ENCODE results near the gene TPST2. TPM values are rescaled to one million over a fixed set of nuclear protein-coding genes. Genes with fewer than 3 reads are reported as not detected.
"Not testable (repeated sequence)": the region's sequence is repeated elsewhere in the genome, so short reads cannot be mapped to it uniquely, and the experiment has no call there.

The TPST2 gene
- total RNA-seq, 2 experiments from 2014 or later, result 30.7 to 33.6 TPM

DNA sequence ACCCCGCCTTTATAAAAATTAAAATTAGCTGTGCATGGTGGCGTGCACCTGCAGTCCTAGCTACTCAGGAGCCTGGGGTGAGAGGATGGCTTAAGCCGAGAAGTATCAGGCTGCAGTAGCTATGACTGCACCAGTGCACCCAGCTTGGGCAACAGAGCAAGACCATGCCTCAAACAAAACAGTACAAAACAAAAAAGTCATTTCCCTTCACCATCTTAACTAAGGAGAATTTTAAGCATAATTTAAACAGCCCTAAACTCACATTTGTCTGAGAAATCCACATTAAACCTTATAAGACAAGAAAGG, 54.4 kb downstream of the TPST2 start:
- Mint-ChIP-seq H3K36me3 (ENCODE audit: low read depth) (peaks cover 43% of the 10 kb centered on the region), H3K9me3 (no peaks in the 10 kb centered on the region), H3K27me3 (no peaks in the 10 kb centered on the region), H3K4me1 (ENCODE audit: low read depth) (peaks cover 43% of the 10 kb centered on the region), H3K27ac (peak overlapping the region; percentile 79), H3K4me3 (no peak overlapping the region)
- no peak for DNase-seq
- no peak for ATAC-seq
- ChIA-PET CTCF (no interaction called here), POLR2A (interaction anchor here (0.8 to 1.4 kb wide), 3 partner anchors 12 to 882 kb away, joined by 3 read pairs; no protein-coding TSS in a partner anchor)
- intact Hi-C loops (cut with micrococcal nuclease), result no loop called here
- TF ChIP-seq, protein P1, sequence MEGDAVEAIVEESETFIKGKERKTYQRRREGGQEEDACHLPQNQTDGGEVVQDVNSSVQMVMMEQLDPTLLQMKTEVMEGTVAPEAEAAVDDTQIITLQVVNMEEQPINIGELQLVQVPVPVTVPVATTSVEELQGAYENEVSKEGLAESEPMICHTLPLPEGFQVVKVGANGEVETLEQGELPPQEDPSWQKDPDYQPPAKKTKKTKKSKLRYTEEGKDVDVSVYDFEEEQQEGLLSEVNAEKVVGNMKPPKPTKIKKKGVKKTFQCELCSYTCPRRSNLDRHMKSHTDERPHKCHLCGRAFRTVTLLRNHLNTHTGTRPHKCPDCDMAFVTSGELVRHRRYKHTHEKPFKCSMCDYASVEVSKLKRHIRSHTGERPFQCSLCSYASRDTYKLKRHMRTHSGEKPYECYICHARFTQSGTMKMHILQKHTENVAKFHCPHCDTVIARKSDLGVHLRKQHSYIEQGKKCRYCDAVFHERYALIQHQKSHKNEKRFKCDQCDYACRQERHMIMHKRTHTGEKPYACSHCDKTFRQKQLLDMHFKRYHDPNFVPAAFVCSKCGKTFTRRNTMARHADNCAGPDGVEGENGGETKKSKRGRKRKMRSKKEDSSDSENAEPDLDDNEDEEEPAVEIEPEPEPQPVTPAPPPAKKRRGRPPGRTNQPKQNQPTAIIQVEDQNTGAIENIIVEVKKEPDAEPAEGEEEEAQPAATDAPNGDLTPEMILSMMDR (IDR thresholded peaks at IDR 0.05), result no peak

DNA sequence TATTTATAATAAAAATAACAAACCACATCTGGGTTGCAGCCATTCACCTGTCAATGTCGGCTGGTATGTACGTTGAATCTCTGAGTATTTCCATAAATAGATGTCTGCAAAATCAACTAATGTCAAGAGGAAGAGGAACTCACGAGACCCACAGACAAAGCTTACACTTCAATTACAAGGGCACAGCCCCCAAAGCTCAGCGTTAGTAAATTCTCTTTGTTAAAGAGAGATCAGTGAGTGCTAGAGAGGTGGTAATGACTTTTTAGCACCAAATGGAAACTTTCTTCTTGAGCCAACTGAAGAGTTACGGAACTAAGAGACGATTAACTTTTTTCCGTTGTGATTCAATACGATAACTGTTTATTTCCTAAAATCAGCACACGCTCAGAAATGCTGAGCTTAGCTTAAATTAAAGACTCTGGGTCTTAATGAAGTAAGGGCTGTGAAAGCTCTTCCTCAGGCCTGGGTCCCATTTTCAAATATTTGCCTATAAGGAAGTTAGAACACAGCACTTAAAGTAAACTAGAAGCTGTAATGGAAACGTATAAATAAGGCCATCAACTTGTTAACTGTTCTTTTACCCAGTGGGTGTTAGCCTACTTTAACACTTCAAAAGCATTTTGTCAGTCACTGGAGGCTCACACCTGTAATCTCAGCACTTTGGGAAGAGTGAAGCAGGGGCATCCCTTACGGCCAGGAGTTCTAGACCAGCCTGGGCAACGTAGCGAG, 54.9 kb downstream of the TPST2 start:
- Mint-ChIP-seq H3K9me3 (no peaks in the 10 kb centered on the region), H3K4me3 (no peak overlapping the region), H3K36me3 (ENCODE audit: low read depth) (peaks cover 44% of the 10 kb centered on the region), H3K4me1 (ENCODE audit: low read depth) (peaks cover 43% of the 10 kb centered on the region), H3K27me3 (no peaks in the 10 kb centered on the region), H3K27ac (peak overlapping the region; percentile 79)
- ATAC-seq (peak; percentile 64), DNase-seq (no peak)
- TF ChIP-seq, protein P1 (IDR thresholded peaks at IDR 0.05), result no peak
- intact Hi-C loops (cut with micrococcal nuclease), result no loop called here
- ChIA-PET CTCF (interaction anchor here (1.7 kb wide), 1 partner anchor 144 kb away, joined by 4 read pairs; no protein-coding TSS in a partner anchor), POLR2A (interaction anchor here (0.8 to 1.4 kb wide), 2 partner anchors 20 to 882 kb away, joined by 3 read pairs; no protein-coding TSS in a partner anchor)

DNA sequence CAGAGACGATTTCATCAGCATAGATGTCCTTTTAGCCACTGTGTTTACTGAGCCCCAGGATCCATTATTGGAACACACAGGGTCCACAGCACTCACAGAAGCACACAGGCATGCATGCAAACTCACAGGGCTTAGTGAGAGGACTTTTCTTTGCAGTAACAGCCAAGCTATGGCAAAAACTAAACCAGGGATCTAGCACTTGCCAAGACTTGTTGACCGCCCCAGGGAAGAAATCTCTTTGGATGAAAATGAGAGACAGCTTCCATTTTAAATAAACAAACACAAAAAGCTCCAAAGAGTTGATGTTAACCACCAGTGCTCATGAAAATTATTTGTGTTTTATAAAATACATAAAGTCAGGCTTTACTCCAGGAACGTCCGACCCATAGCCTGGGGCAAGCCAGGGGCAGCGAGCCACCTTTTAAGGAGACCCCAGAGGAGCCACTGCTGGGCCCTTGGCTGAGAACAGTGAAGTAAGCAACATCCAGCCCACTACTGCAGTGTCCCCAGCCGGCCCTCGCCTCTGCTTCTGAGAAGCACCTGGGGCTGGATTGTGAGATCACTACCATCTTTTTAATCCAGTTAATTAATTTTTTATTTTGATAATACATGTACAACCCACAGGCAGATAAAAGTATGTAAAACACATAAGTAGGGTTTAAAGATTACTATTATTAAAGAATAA, 55.6 kb downstream of the TPST2 start:
- Mint-ChIP-seq H3K27me3 (no peaks in the 10 kb centered on the region), H3K9me3 (no peaks in the 10 kb centered on the region), H3K4me3 (no peak overlapping the region), H3K36me3 (ENCODE audit: low read depth) (peaks cover 50% of the 10 kb centered on the region), H3K27ac (peak overlapping the region; percentile 8), H3K4me1 (ENCODE audit: low read depth) (peaks cover 43% of the 10 kb centered on the region)
- DNase-seq (no peak), ATAC-seq (no peak)
- intact Hi-C loops (cut with micrococcal nuclease), result no loop called here
- ChIA-PET CTCF (interaction anchor here (1.4 to 1.7 kb wide), 2 partner anchors 16 to 145 kb away, joined by 3 to 4 read pairs; no protein-coding TSS in a partner anchor), POLR2A (interaction anchor here (0.7 to 1.4 kb wide), 4 partner anchors 13 to 881 kb away, joined by 3 to 4 read pairs (median 3); no protein-coding TSS in a partner anchor)
- TF ChIP-seq, protein P1 (IDR thresholded peaks at IDR 0.05), result no peak

DNA sequence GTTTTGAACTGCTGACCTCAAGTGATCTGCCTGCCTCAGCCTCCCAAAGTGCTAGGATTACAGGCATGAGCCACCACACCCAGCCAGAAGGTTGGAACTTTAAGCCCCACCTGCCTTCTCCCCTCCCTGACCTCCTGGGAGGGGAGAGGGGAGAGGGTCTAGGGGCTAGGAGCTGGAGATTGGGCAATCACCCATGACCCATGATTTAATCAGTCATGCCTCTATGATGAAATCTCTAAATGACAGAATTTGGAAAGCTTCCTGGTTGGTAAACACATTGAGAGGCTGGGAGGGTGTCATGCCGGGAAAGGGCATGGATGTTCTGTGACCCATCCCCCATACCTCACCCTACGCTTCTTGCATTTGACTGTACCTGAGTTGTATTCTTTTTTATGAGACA, 60.6 kb downstream of the TPST2 start:
- TF ChIP-seq, protein P1 (IDR thresholded peaks at IDR 0.05), result no peak
- ChIA-PET CTCF (interaction anchor here (0.8 kb wide), 1 partner anchor 21 kb away, joined by 4 read pairs; no protein-coding TSS in a partner anchor), POLR2A (interaction anchor here (0.7 kb wide), 1 partner anchor 17 kb away, joined by 3 read pairs; no protein-coding TSS in a partner anchor)
- intact Hi-C loops (cut with micrococcal nuclease), result no loop called here
- H3K27ac Mint-ChIP-seq, result no peak overlapping the region
- DNase-seq, result no peak
- peaks cover 32% of the 10 kb centered on the region for H3K36me3 Mint-ChIP-seq (ENCODE audit: low read depth)
- ATAC-seq, result no peak
- H3K9me3 Mint-ChIP-seq, result no peaks in the 10 kb centered on the region
- no peak overlapping the region for H3K4me3 Mint-ChIP-seq
- peaks cover 13% of the 10 kb centered on the region for H3K4me1 Mint-ChIP-seq (ENCODE audit: low read depth)
- no peaks in the 10 kb centered on the region for H3K27me3 Mint-ChIP-seq

DNA sequence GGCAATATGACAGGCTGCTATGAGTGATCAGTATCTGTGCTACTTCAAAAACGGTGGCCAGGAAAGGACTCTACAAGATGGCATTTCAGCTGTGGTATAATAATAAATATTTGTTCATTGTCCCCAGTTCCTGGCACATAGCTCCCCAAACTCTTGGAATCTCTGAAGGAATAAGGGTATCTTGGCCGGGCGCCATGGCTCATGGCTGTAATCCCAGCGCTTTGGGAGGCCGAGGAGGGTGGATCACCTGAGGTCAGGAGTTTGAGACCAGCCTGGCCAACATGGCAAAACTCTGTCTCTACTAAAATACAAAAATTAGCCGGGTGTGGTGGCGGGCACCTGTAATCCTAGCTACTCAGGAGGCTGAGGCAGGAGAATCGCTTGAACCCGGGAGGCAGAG, 61.4 kb downstream of the TPST2 start:
- intact Hi-C loops (cut with micrococcal nuclease); DNase-seq; H3K4me1 Mint-ChIP-seq (ENCODE audit: low read depth); CTCF ChIA-PET; H3K4me3 Mint-ChIP-seq; H3K27me3 Mint-ChIP-seq; H3K9me3 Mint-ChIP-seq; H3K27ac Mint-ChIP-seq; ATAC-seq: not testable (repeated sequence)
- peaks cover 32% of the 10 kb centered on the region for H3K36me3 Mint-ChIP-seq (ENCODE audit: low read depth)
- POLR2A ChIA-PET, result interaction anchor here (1.9 kb wide), 1 partner anchor 8 kb away, joined by 4 read pairs; no protein-coding TSS in a partner anchor
